Activated CD8-positive, alpha-beta T cell treated with anti-CD3 and anti-CD28 coated beads for 36 hours (primary cell): ENCODE measurements around the gene MFNG. TPM values are rescaled to one million over a fixed set of nuclear protein-coding genes. Genes with fewer than 3 reads are reported as not detected.

ENCODE experiments used
- ATAC-seq: fragments of 200-7000 bp; cut with Tn5 transposase; one replicate; pipeline ENCODE4 v1.10.0; 2021; ENCODE audit warnings: mild to moderate bottlenecking, moderate library complexity
- CTCF ChIA-PET: fragments of 350-600 bp; sonication (Branson Sonifier 250); formaldehyde crosslinking; loops from one replicate; lab custom pipeline; 2021; ENCODE audit warnings: antibody characterized with exemption; lab: Charles Lee
- POLR2A ChIA-PET: fragments of 350-600 bp; sonication (Branson Sonifier 250); formaldehyde crosslinking; loops from one replicate; lab custom pipeline; 2021; ENCODE audit warnings: antibody characterized with exemption; lab: Charles Lee
- DNase-seq: peaks from one replicate; pipeline ENCODE4 v3.0.0-alpha.2; 2020
- H3K27ac Mint-ChIP-seq: one replicate; pipeline ENCODE4 v1.8.0; 2021; ENCODE audit warnings: mild to moderate bottlenecking, mixed read lengths
- H3K27me3 Mint-ChIP-seq: one replicate; pipeline ENCODE4 v1.8.0; 2021; ENCODE audit warnings: mixed read lengths
- H3K36me3 Mint-ChIP-seq: one replicate; pipeline ENCODE4 v1.8.0; 2021; ENCODE audit warnings: low read depth, mixed read lengths
- H3K4me1 Mint-ChIP-seq: one replicate; pipeline ENCODE4 v1.8.0; 2021; ENCODE audit warnings: low read depth, mixed read lengths
- H3K4me3 Mint-ChIP-seq: one replicate; pipeline ENCODE4 v1.8.0; 2021; ENCODE audit warnings: mild to moderate bottlenecking, moderate library complexity, mixed read lengths
- H3K9me3 Mint-ChIP-seq: one replicate; pipeline ENCODE4 v1.8.0; 2021; ENCODE audit warnings: mixed read lengths
- intact Hi-C: fragments of 100-400 bp; cut with micrococcal nuclease; formaldehyde crosslinking; loops from one replicate; pipeline ENCODE4 v1.10.0; 2022
- total RNA-seq, 2 experiments: library from RNA; stranded (reverse); gene quantifications; one replicate each; pipeline ENCODE4 v1.2.3, GENCODE V29; 2021
- TF ChIP-seq, protein P1 (sequence below): fragments of 200-600 bp; IDR thresholded peaks from one replicate; pipeline ENCODE4 v1.8.0; 2022; ENCODE audit warnings: antibody characterized with exemption, mild to moderate bottlenecking

The MFNG gene
- total RNA-seq, 2 experiments from 2014 or later = 155 to 160 TPM

DNA sequence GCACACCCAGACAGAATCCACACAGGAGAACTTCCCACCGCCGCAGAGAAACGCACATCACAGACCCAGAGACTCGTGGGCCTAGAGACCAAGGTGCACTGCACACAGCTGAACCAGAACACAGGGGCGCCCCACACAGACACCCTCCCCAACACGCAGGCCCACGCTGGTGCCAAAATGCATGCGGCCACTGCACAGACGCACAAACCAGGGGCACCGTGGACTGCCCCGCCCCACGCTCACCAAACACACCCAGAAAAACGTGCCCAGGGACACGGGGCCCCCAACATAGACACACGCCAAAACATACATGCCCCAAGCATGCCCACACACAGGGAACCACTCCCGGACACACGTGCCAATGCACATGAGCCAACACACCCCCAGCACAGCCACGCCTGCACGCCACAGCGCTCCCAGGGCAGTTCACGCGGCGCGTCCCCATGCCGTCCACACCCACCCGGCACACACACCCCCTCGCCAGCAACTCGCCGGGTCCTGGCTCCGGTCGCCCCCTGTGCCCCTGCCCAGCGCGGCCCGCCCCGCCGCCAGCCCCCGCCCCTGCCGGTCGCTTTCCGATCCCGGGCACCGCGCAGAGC, 66.7 kb downstream of the MFNG start:
- Mint-ChIP-seq H3K9me3 (no peaks in the 10 kb centered on the region), H3K36me3 (no peaks in the 10 kb centered on the region), H3K27me3 (peaks cover 53% of the 10 kb centered on the region), H3K4me1 (peaks cover 32% of the 10 kb centered on the region), H3K4me3 (peak overlapping the region; percentile 59), H3K27ac (no peak overlapping the region)
- CTCF ChIA-PET = no interaction called here
- peak; percentile 12 for DNase-seq
- intact Hi-C loops = no loop called here
- POLR2A ChIA-PET = no interaction called here
- peak; percentile 22 for ATAC-seq
- TF ChIP-seq, protein P1, sequence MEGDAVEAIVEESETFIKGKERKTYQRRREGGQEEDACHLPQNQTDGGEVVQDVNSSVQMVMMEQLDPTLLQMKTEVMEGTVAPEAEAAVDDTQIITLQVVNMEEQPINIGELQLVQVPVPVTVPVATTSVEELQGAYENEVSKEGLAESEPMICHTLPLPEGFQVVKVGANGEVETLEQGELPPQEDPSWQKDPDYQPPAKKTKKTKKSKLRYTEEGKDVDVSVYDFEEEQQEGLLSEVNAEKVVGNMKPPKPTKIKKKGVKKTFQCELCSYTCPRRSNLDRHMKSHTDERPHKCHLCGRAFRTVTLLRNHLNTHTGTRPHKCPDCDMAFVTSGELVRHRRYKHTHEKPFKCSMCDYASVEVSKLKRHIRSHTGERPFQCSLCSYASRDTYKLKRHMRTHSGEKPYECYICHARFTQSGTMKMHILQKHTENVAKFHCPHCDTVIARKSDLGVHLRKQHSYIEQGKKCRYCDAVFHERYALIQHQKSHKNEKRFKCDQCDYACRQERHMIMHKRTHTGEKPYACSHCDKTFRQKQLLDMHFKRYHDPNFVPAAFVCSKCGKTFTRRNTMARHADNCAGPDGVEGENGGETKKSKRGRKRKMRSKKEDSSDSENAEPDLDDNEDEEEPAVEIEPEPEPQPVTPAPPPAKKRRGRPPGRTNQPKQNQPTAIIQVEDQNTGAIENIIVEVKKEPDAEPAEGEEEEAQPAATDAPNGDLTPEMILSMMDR = no peak

Other genes with a start within 250 kb of the MFNG start
- 100 to 1,000 TPM; 699 to 717 TPM for gene RAC2, start 242.1 kb downstream of the MFNG start, total RNA-seq
- 10 to 100 TPM; 33.2 to 33.4 TPM for gene CYTH4, start 203.9 kb downstream of the MFNG start, total RNA-seq
- under 1 TPM; 0.51 to 0.52 TPM for gene ELFN2, start 58.9 kb downstream of the MFNG start, total RNA-seq
- gene CARD10, start 33.0 kb upstream of the MFNG start, total RNA-seq = under 1 TPM; 0.09 to 0.18 TPM
- under 1 TPM; 0.59 to 0.72 TPM for gene CDC42EP1, start 74.1 kb upstream of the MFNG start, total RNA-seq
- gene LGALS2, start 93.7 kb upstream of the MFNG start, total RNA-seq = not detected
- 10 to 100 TPM; 59.7 to 62.8 TPM for gene GGA1, start 122.5 kb upstream of the MFNG start, total RNA-seq
- gene SH3BP1, start 153.3 kb upstream of the MFNG start, total RNA-seq = 100 to 1,000 TPM; 122 to 128 TPM
- gene PDXP, start 172.3 kb upstream of the MFNG start, total RNA-seq = 10 to 100 TPM; 51.3 to 51.5 TPM
- 100 to 1,000 TPM; 247 to 261 TPM for gene LGALS1, start 189.3 kb upstream of the MFNG start, total RNA-seq
- 10 to 100 TPM; 36.8 to 38.8 TPM for gene NOL12, start 200.0 kb upstream of the MFNG start, total RNA-seq
- 10 to 100 TPM; 17.8 to 20.7 TPM for gene TRIOBP, start 210.7 kb upstream of the MFNG start, total RNA-seq